WTC11 (cell line): ENCODE measurements around the gene VEPH1. TPM values are rescaled to one million over a fixed set of nuclear protein-coding genes. Genes with fewer than 3 reads are reported as not detected.

Experiments used
- ATAC-seq: fragments of 200-7000 bp; cut with Tn5 transposase; 2 replicates; pipeline ENCODE4 v1.10.0; 2021; ENCODE audit warnings: mild to moderate bottlenecking, moderate library complexity
- CTCF ChIA-PET: fragments of 300-600 bp; sonication (Branson Sonifier 250); formaldehyde crosslinking; loops from one replicate; lab custom pipeline; 2021; ENCODE audit warnings: antibody characterized with exemption; lab: Charles Lee
- POLR2A ChIA-PET: fragments of 350-600 bp; sonication (Branson Sonifier 250); formaldehyde crosslinking; loops from one replicate; lab custom pipeline; 2021; ENCODE audit warnings: antibody characterized with exemption; lab: Charles Lee
- DNase-seq: peaks from one replicate; pipeline ENCODE4 v3.0.0; 2021; ENCODE audit warnings: low spot score
- H3K27ac Mint-ChIP-seq: 2 replicates; pipeline ENCODE4 v1.8.0; 2021; ENCODE audit warnings: mixed read lengths
- H3K27me3 Mint-ChIP-seq: 2 replicates; pipeline ENCODE4 v1.8.0; 2021; ENCODE audit warnings: low read depth, mild to moderate bottlenecking, moderate library complexity, mixed read lengths
- H3K36me3 Mint-ChIP-seq: 2 replicates; pipeline ENCODE4 v1.8.0; 2021; ENCODE audit warnings: mixed read lengths
- H3K4me1 Mint-ChIP-seq: 2 replicates; pipeline ENCODE4 v1.8.0; 2022; ENCODE audit warnings: mixed read lengths
- H3K4me3 Mint-ChIP-seq: 2 replicates; pipeline ENCODE4 v1.8.0; 2021; ENCODE audit warnings: mild to moderate bottlenecking, moderate library complexity, mixed read lengths
- H3K9me3 Mint-ChIP-seq: 2 replicates; pipeline ENCODE4 v1.8.0; 2021; ENCODE audit warnings: mixed read lengths
- AFF4 ChIP-seq: sonication (generic); formaldehyde crosslinking; IDR thresholded peaks from 2 replicates; pipeline ENCODE4 v1.8.1; 2023; ENCODE audit warnings: mild to moderate bottlenecking, missing genetic modification reagents, borderline replicate concordance
- ATF6 ChIP-seq: sonication (generic); formaldehyde crosslinking; IDR thresholded peaks from 2 replicates; pipeline ENCODE4 v1.8.1; 2023; ENCODE audit warnings: mild to moderate bottlenecking, missing genetic modification reagents
- CREM ChIP-seq: sonication (generic); formaldehyde crosslinking; IDR thresholded peaks from 2 replicates; pipeline ENCODE4 v1.8.1; 2022; ENCODE audit warnings: mild to moderate bottlenecking, missing genetic modification reagents, moderate library complexity
- E2F1 ChIP-seq: sonication (generic); formaldehyde crosslinking; IDR thresholded peaks from 2 replicates; pipeline ENCODE4 v1.8.0; 2022; ENCODE audit warnings: mild to moderate bottlenecking, missing genetic modification reagents
- GRHL2 ChIP-seq: fragments of 250-450 bp; sonication (Bioruptor Pico); IDR thresholded peaks from 2 replicates; pipeline ENCODE4 v1.8.0; 2022; ENCODE audit warnings: mild to moderate bottlenecking, moderate library complexity; ENCODE audit not compliant: insufficient replicate concordance, severe bottlenecking
- GTF2I ChIP-seq: fragments of 250-450 bp; sonication (Bioruptor Pico); conservative IDR thresholded peaks from 2 replicates; pipeline ENCODE4 v1.4.0; 2021; ENCODE audit warnings: mild to moderate bottlenecking
- JUN ChIP-seq: sonication (generic); formaldehyde crosslinking; IDR thresholded peaks from 2 replicates; pipeline ENCODE4 v1.8.0; 2023; ENCODE audit warnings: mild to moderate bottlenecking, missing genetic modification reagents
- KAT7 ChIP-seq: sonication (generic); formaldehyde crosslinking; IDR thresholded peaks from 2 replicates; pipeline ENCODE4 v1.8.1; 2023; ENCODE audit warnings: missing genetic modification reagents, mild to moderate bottlenecking, borderline replicate concordance
- MXD4 ChIP-seq: fragments of 250-450 bp; sonication (Bioruptor Pico); IDR thresholded peaks from 2 replicates; pipeline ENCODE4 v1.8.0; 2021; ENCODE audit warnings: mild to moderate bottlenecking, moderate library complexity, borderline replicate concordance
- NFE2L1 ChIP-seq: sonication (generic); formaldehyde crosslinking; IDR thresholded peaks from 2 replicates; pipeline ENCODE4 v1.8.1; 2023; ENCODE audit warnings: missing genetic modification reagents
- PREB ChIP-seq: sonication (generic); formaldehyde crosslinking; IDR thresholded peaks from 2 replicates; pipeline ENCODE4 v1.8.1; 2022; ENCODE audit warnings: mild to moderate bottlenecking, missing genetic modification reagents, moderate library complexity, borderline replicate concordance
- PRRX2 ChIP-seq: fragments of 250-450 bp; sonication (Bioruptor Pico); IDR thresholded peaks from 2 replicates; pipeline ENCODE4 v1.8.0; 2021; ENCODE audit warnings: mild to moderate bottlenecking
- STAT6 ChIP-seq: sonication (generic); formaldehyde crosslinking; conservative IDR thresholded peaks from 2 replicates; pipeline ENCODE4 v1.8.1; 2023; ENCODE audit warnings: mild to moderate bottlenecking, low read depth, missing genetic modification reagents, moderate library complexity
- ZMAT4 ChIP-seq: fragments of 250-450 bp; sonication (Bioruptor Pico); IDR thresholded peaks from 2 replicates; pipeline ENCODE4 v1.9.0; 2021; ENCODE audit warnings: mild to moderate bottlenecking
- ZNF232 ChIP-seq: sonication (generic); formaldehyde crosslinking; IDR thresholded peaks from 2 replicates; pipeline ENCODE4 v1.8.0; 2022; ENCODE audit warnings: mild to moderate bottlenecking, missing genetic modification reagents
- ZNF317 ChIP-seq: sonication (generic); formaldehyde crosslinking; IDR thresholded peaks from 2 replicates; pipeline ENCODE4 v1.8.1; 2023; ENCODE audit warnings: low read depth, mild to moderate bottlenecking, moderate library complexity, missing genetic modification reagents, borderline replicate concordance
- ZNF396 ChIP-seq: fragments of 250-450 bp; sonication (Bioruptor Pico); IDR thresholded peaks from 2 replicates; pipeline ENCODE4 v1.8.0; 2021; ENCODE audit warnings: mild to moderate bottlenecking, moderate library complexity, borderline replicate concordance
- total RNA-seq: library from RNA; stranded (reverse); gene quantifications from 3 replicates; pipeline ENCODE4 v1.2.3, GENCODE V29; 2021

VEPH1 gene
- total RNA-seq, 1 experiment from 2014 or later, result 10.8 TPM

- TF ChIP-seq ZMAT4, result no peak
- TF ChIP-seq ATF6 (CRISPR knock-in tag), result no peak
- TF ChIP-seq GTF2I (CRISPR knock-in tag), result no peak
- TF ChIP-seq GRHL2 (CRISPR knock-in tag), result no peak
- TF ChIP-seq NFE2L1 (CRISPR knock-in tag), result no peak
Observed at GRCh38 chr3:157491136-157491535, 12.1 kb downstream of the VEPH1 start (continued).

- CTCF ChIA-PET, result no interaction called here
- Mint-ChIP-seq H3K27ac (peak overlapping the region; percentile 3; the same call in 1 of the 2 replicates), H3K27me3 (no peaks in the 10 kb centered on the region)
- no peak for TF ChIP-seq PRRX2 (CRISPR knock-in tag)
- TF ChIP-seq CREM, result no peak
- no peak for TF ChIP-seq JUN (CRISPR knock-in tag)
- TF ChIP-seq ZNF232, result no peak
- no peak for TF ChIP-seq E2F1 (CRISPR knock-in tag)
- TF ChIP-seq KAT7, result no peak
- no peak for TF ChIP-seq STAT6 (CRISPR knock-in tag)
- no peak for TF ChIP-seq AFF4 (CRISPR knock-in tag)
- no peak for TF ChIP-seq MXD4 (CRISPR knock-in tag)
- TF ChIP-seq ZNF396 (CRISPR knock-in tag), result no peak
- TF ChIP-seq PREB (CRISPR knock-in tag), result no peak
- TF ChIP-seq ZNF317 (CRISPR knock-in tag), result no peak
- TF ChIP-seq, all 79 proteins: peak for 0
- H3K4me3 Mint-ChIP-seq, result no peak overlapping the region
- DNase-seq (no peak), ATAC-seq (no peak)
- no peaks in the 10 kb centered on the region for H3K9me3 Mint-ChIP-seq
- no peaks in the 10 kb centered on the region for H3K36me3 Mint-ChIP-seq
- peaks cover 13% of the 10 kb centered on the region for H3K4me1 Mint-ChIP-seq
- POLR2A ChIA-PET, result interaction anchor here (0.7 kb wide), 1 partner anchor 176 kb away, joined by 5 read pairs; no protein-coding TSS in a partner anchor
Observed at GRCh38 chr3:157488144-157488543, 15.1 kb downstream of the VEPH1 start.
